SHP77 treated with DMSO at 0.1 percent for 48 hours (cell line): Measurements from ENCODE around the gene ITIH5.

ENCODE experiments used
- DNase-seq: peaks from one replicate; lab custom pipeline; 2025; lab: John Stamatoyannopoulos, UW

Gene ITIH5

DNA sequence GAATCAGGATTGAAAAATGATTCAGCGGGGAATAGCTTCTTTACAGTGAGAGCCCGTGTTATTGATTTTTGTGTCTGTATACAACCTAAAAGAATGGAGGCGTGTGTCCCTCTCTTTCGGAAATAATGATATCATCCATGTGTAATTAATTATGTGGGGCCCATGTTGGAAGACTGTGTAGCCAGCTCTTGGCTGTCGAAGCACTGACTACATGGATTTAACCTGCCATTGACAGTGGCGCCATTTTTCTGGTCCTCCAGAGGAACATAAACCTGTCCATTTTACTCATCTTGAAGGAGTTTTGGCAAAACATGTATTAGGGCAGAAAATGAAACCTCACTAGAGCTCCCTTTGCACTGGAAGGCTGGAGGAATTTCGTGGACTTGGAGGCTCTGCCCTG lies 119.6 kb downstream of the ITIH5 start:
- DNase-seq = no peak

DNA sequence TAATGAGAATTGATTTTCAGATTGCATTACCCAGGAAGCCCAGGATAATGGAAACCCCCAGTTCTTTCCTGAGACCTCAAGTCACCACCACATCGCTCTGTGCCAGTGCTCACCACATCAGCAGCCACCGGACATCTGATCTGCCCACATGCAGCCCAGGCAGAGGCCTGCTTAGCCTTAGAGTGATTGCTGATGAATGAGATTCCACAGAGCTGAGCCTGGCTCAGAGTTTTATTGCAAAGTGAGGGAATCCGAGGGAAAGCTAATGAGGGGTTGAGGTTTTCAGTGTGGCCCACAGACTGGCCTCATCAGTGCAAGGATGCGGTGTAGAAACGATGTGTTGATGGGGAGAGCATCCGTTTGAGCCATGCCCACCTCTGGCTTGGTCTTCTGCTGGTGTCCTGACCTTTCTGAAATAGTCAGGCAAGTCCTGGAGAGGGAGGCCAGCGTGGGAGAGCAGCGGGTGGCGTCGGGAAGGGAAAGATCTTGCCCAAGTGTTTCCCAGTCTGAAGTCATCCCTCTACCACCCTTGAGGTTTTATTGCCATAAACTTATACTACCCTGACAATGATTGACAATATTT lies 120.3 kb downstream of the ITIH5 start:
- no peak for DNase-seq

DNA sequence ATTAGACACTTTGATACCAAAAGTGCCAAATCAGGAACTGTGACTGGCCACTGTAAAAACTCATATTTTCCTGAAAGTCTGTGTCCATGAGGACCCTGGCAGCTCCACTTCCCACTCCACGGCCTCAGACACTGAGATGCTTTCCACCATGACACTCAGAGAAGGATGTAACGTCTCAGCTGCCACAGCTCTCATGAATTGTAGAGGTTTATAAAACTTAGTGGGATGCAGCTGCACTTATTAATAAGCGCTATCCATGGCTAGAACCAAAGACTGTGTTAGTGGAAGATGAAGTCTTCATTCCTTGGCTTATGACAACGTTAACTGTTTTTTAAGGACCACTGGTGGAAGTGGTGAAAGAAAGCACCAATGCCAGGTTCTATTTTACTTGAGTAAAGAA lies 121.0 kb downstream of the ITIH5 start:
- no peak for DNase-seq

DNA sequence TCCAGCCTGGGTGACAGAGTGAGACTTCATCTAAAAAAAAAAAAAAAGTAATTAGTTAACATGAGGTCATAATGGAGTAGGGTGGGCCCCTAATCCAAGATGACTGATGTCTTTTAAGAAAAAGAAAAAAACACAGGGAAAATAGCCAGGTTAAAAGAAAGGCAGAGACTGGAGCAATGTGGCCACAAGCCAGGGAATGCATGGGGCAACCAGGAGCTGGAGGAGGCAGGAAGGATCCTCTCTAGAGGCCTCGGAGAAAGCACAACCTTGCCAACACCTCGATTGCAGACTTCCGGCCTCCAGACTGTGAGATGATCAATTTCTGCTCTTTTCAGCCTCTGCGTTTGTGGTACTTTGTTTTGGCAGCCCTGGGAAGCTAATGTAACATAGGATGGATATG lies 121.5 kb downstream of the ITIH5 start:
- DNase-seq = no peak

DNA sequence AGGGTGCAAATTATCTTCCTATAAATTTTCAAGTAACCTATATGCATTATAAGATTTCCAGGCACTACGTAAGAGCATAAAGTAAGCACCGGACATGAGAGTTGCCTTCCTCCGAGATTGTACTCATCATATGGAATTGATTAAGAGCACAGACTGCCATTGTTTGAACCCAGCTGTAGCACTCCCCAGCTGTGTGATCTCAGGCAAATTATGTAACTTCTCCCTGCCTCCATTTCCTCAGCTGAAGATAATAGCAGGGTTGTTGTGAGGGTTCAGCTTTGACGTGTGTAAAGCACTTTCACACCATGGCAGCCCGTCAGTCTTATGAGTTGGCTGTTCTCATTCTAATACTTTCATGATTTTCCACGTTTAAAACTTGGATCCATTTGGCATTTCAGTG lies 122.6 kb downstream of the ITIH5 start:
- no peak for DNase-seq

DNA sequence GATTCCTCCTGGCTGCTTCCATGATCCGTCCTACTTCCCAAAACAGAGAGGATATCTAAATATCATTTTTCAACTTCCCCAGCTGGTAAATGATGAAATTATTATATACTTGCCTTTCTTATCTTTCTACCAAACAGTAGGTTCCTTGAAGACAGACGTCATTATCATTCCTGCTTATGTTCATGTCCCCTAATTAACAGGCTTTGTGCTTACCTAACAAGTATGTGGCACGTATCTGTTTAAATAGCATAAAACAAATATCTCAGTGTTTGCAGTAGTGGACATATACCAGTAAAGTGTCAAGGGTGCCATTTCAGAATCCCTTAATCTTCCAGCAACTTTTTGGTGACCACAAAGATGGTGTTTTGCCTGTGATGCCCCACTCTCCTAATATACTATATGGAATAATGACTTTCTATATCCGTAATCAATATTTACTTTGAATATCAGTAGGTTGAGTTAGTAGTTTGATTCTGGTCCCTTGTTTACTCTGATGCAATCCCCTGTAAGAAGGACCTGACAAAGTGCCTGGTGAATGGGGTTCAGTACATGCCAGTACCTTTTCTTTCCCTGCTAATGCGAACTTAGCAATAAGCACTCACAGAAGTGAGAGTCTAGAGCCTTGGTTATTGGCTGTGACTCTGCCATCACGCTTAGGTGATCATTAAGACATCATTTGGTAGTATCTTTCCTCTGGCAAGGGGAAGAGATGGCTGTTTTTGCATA lies 124.4 kb downstream of the ITIH5 start:
- DNase-seq = no peak

DNA sequence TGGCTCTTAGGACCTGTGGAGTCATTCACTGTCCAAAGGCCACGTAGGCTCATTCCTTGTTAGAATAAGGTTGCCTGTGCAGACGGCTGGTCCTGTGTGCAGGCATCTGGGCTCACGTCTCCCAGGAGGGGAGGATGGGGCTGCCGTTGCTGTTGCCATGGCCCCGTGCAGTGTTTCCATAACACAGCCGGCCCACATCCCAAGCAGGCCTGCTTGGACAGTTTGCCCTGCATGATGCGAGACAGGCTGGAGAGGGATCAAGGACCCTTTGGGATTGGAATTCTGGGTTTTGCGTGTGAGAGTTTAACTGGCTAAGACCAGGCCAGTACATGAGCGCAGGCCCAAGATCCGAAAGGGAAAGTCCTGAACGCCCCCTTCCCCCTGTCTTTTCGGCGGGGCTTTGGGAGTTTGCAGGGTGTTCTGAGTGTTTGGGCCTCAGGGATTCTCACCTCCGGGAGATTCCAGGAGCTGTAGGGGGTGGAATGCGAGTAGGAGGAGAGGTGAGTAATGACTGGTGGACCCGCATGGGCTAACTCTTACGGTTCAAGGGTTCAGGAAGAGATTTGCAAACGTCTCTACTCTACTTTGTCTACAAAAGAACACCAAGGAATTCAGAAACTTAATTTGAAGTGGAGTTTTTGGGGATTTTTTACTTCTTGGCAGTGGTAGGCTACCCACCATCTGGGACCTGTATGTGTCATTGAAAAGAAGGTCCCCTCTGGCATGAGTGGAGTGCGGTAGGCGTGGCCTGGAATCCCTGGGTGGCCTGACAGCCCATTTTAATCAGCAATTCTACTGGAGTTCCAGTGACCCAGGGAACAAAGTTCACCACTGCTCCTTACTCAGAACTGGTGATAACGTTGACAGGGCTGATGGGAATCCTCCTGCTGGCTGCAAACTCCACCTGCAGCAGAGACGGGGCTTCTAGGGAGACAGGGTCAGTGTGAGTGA lies 125.4 kb downstream of the ITIH5 start:
- no peak for DNase-seq

DNA sequence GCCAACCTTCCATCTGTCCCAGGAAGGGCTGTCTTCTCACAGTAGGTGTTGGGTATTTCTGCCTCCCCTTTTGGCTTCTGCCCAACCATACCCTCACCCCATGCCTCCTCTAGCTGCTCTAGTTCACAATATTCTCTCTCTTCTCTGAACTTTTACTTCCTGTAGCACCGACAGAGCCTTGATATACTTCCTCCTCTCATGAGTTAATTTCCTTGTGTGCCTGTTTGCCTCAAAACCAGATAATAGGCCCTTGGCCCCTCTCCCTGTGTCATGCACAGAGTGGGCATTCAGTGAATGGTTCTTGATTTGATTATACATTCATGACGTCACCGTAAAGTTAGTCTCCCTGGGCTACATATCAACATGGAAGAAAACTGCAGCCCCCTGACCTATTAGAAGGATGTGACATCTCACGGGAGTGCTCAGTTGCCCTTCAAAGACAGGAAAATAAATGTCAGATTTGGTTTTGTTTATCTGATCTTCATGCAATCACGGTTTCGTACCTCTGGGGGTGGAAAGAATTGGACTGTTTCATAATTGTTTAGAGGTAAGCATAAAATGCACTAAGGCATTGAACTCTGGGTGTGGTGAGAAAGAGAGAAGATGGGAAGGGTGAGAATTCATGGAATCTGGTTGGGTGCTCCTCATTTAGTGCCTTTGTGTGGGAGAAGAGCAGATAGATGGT lies 127.7 kb downstream of the ITIH5 start:
- no peak for DNase-seq

DNA sequence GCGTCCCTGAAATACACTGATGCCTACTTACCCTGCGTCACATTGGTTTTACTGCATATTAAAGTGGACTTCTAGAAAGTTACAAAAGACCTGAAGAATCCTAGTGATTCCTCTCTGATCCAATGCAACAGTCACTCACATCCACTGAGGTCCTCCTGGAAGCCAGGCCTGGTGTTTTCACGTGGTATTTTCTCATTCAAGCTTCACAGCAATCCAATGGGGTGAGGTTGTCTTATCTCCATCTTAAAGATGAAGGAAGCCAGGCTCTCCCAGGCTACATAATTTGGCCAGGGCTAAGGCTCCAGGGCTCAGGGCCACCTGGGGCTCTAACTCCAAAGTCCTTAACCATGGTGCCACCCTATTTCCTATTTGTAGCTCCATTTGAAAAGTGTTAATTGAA lies 129.6 kb downstream of the ITIH5 start:
- DNase-seq = no peak

DNA sequence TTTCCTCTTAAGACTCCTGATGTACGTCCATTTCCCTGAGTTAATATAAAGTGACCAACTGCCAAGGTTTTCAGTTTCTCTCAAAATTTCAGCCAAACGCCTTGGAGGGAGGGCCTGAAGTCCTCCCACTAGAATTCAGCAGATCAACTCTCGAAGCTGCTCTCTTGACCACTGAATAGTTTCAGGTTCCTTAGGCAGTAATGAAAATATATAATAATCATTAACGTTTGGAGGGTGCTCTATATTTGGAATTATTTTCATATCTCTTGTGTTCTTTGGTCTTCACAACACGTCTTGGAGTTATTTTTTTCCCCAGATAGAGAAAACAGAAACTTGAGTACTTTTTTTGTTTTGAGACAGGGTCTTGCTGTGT lies 132.3 kb downstream of the ITIH5 start:
- DNase-seq = no peak

DNA sequence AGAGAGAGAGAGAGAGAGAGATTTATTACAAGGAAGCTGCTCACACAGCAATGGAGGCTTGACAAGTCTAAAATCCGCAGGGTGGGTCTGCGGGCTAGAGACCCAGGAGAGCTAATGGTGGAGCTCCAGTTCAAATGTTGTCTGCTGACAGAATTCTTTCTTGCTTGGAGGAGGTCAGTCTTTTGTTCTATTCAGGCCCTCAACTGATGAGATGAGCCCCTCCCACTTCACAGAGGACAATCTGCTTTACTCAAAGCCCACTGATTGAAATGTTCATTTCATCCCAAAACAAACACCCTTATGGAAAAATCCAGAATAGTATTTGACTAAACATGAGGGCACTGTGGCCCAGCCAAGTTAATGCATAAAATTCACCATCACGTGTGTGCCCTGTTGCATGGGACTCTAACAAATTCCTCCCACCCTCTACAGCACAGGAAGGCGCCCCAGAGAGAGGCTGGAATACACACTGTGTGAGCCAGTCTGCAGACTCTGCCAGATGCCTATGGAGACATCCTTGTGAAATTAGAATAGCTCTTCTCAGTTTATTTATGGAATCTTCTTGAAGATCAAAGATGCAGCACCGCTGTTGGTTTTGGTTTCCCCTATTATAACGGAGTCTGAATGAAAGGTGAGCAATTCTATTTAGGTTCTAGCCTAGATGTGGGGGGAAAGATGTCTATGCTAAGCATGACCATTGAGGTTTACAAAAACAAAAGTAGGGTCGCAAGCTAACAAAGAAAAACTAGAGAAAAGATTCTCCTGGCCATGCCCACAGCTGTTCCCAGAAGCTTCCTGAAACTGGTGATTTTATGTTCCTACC lies 132.9 kb downstream of the ITIH5 start:
- no peak for DNase-seq

DNA sequence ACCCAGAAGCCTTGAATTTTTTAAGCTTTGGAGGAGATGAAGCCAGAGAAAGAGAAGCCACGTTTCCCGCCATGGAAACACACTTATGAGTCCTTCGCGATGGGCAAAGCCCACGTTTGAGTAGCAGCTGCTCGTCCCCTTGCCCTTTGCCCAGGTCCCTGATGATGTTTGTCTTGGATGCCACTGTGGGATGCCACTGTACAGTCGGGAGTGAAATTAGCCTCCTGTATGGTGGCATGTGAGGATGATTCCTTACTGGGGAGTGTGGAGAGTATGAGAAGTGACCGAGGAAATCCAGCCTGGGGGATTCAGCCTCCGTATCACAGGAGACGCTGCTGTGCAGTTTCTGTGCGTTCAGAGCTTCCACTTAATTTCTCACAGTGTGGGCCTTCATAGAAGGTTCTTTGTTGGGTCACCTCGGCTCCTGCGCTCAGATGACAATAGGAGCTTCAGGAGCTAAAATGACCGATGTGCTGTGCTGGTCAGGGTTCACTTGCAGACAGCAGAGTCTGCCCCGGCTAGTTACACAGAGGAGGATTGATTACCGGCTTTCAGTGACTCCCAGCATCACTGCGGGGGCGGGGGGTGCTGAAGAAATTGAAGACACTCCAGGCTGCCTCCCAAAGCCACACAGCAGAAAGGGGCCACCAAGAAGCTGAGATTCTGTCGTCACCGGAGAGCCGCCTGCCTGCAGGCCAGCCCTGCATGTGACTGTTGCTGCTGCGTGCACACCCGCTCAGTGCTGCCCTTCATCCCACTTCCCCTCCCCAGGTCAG lies 133.9 kb downstream of the ITIH5 start:
- no peak for DNase-seq

DNA sequence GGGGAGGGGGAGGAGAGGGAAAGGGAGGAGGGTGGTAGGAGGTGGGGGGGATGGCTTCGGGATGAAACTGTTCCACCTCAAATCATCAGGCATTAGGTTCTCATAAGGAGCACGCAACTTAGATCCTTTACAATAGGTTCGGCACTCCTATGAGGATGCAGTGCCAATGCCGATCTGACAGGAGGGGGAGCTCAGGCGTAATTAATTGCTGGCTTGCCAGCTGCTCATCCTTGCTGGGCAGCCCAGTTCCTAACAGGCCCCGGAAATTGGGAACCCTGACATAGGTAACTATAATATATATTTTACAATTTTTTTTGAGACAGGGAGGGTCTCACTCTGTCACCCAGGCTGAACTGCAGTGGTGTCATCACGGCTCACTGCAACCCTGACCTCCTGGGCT lies 137.1 kb downstream of the ITIH5 start:
- DNase-seq = peak; percentile 16

DNA sequence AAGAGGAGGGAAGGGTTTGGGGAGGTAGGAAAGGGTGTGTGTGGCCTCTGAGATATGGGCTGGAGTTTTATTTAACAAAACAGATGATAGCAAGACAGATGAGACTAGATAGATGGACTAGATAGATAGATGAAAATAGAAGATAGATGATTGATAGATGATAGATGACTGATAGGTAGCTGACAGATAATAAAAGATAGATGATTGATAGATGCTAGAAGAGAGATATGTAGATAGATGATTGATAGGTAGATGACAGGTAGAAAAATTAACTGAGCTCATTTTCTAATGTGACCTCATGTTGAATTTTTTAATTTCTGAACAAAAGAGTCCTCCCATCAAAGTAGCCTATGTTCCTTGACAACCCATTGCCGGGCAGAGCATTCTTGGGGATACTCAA lies 139.3 kb downstream of the ITIH5 start:
- no peak for DNase-seq

DNA sequence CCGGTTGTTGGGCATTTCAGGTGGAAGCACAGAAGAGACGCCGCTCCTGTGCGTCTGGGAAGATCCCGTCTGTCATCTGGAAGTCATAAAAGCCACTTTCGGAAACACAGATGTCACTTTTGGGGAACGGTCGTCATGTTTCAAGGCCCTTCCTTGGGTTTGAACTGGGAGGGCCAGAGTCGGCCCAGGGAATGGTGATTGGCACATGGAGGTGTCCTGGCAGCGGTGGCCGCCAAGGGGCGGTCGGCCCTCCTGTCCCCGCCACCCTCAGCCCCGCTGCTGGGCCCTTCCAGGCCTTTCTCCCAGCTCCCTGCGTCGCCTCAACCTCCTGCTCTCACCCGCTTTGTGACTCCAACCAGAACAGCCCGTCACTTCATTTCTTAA lies 140.8 kb downstream of the ITIH5 start:
- no peak for DNase-seq

DNA sequence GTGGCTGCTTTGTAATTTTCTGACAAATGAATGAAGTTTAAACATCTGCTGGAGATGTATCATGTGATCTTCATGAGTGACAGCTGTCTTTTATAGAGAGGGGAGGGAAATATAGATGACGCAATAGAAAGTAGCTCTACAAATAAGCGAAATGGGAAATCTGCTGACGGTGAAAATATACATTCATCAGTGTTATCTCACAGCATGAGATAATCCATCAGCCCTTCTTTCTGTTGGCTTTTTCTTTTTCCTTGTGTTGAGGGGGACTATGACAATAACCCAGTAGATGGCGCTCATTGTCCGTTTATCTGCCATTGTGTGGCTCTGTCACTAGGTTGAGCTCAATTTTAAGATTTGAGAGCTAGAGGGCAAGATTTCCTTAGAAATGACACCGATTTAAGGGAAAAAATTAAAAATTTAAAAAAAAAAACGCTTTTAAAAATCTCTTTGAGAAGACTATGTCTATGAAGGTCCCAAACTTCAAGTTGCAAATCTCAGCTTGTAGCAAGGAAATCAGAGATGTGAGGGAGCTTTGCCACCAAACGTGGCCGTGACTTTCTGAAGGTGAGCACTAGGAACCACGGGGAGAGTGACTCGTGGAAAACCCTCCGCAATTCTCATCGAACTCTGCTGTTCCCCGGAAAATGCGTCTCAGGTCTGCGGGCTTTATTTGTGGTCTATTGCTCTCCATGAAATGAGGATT lies 141.3 kb downstream of the ITIH5 start:
- DNase-seq = peak; percentile 37

DNA sequence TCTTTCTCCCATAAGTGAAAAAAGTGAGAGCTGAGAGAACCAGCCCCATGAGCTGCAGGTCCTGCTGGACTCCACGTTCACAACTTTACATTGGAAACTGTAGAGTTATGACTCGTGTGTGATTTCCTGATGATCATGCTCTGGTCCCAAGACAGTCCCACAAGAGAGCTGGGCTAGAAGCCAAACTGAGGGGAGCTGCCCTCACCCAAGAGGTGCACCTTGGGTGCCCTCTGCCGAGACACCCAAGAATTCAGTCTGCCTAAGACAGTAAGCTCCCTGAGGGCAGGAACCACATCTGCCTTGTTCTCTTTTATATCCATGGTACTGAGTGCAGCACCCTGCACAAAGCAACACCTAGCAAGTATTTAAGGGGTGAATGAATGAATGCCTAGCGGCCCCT lies 143.1 kb downstream of the ITIH5 start:
- DNase-seq = no peak

DNA sequence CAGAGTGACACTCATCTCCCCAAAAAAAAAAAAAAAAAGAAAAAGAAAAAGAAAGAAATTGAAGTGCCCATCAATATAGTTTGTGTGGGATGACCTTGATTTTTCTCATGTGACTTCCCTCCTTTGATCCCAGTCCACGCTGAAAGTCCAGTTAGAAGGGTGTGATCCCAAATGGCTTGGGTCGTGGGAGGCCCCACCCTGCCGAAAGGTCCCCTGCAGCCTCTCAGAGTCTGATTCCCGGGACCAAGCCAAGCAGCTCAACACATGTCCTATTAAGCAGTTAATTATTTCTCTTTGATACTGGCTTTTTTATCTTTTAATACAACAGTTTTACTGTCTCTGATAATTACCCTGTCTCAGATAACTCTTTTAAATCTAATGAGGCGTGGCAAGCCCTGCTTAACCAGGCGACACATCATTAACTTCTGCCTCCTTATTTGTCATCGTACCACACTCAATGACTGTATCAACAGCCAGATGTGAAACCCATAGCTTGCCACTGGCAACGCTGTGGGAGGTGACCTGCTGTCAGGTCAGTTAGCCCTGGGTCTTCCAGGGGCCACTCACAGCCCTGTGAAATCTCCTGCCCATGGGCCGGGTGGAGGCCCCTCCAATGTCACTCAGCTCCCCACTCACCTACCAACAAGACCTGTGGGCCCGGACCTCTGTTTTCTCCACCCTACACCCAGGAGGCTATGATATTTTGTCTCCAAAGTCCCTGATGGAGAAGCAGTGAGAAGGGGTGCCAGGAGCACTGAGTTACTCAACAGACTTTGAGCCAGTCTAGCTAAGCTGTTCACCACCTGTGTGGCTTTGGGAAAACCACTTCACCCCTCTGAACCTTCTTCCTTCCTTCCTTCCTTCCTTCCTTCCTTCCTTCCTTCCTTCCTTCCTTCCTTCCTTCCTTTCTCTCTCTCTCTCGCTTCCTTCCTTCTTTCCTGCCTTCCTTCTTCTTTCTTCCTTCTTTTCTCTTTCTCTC lies 146.0 kb downstream of the ITIH5 start:
- no peak for DNase-seq

DNA sequence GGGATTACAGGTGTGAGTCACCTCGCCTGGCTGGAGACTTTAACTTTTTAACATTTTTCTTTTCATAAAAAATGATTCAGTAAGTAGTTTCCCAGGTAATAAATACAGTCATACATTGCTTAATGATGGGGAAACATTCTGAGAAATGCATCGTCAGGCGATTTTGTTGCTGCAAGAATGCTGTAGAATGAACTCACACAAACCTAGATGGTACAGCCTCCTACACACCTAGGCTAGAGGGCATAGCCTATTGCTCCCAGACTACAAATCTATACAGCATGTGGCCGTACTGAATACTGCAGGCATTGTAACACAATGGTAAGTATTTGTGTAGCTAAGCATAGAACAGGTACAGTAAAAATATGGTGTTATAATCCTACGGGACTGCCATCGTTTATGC lies 147.4 kb downstream of the ITIH5 start:
- no peak for DNase-seq
